Measurements from ENCODE around the gene ACTN3. TPM values are rescaled to one million over a fixed set of nuclear protein-coding genes. Genes with fewer than 3 reads are reported as not detected.
A peak's percentile ranks its signal among the peaks of the same experiment; 100 is the strongest.

ACTN3 gene
- polyA plus RNA-seq, 2 of the 4 experiments (the other 2 are of a cell fraction) = not detected

- no peak for TF ChIP-seq PBX3 (IDR thresholded peaks at IDR 0.05)
- TF ChIP-seq BHLHE40 (IDR thresholded peaks at IDR 0.05; ENCODE audit: low read depth, low read length) = no peak
- TF ChIP-seq TP53 (CRISPR knock-in tag; IDR thresholded peaks at IDR 0.05) = no peak
- TF ChIP-seq HOXA7 (CRISPR knock-in tag; IDR thresholded peaks at IDR 0.05) = no peak
- TF ChIP-seq JUNB (IDR thresholded peaks at IDR 0.05) = no peak
- no peak for TF ChIP-seq CEBPB (IDR thresholded peaks at IDR 0.05)
Measured at GRCh38 chr11:66509131-66509561, 37.6 kb upstream of the ACTN3 start (continued).

GRCh38 chr11:66510271-66510989, 36.3 kb upstream of the ACTN3 start, which contains the start of gene BBS1:
TSS of gene BBS1 (plus strand) at chr11:66510635. CDS start at chr11:66510660, 25 bp downstream.
- POLR2A ChIA-PET = interaction anchor here (0.6 to 2.0 kb wide), 4 partner anchors 30 to 106 kb away, joined by 3 to 20 read pairs (median 5); partner anchors contain the start of genes CCDC87, CCS, DPP3 and RBM14
- no peak for FAIRE-seq
- CTCF ChIA-PET = interaction anchor here (0.9 to 1.7 kb wide), 3 partner anchors 22 to 82 kb away, joined by 3 to 4 read pairs (median 3); partner anchors contain the start of genes CCDC87 and CCS

More at GRCh38 chr11:66510271-66510989, 36.3 kb upstream of the ACTN3 start, which contains the start of gene BBS1:
- Histone ChIP-seq H3K4me2 (peak within 1 kb of the TSS; percentile 86), H3K9me3 (no peaks in the 10 kb centered on the region), H3K27ac (peak within 1 kb of the TSS; percentile 77 to 84), H3K4me3 (peak within 1 kb of the TSS; percentile 75), H3K4me1 (peaks cover 9% of the 10 kb centered on the region; the same call in 2 of the 3 replicates)
- ATAC-seq (peak; percentile 97 to 99), DNase-seq (ENCODE audit: low read depth in 1 of 2, low spot score in 1 of 2) (peak; percentile 82 to 93)
- 4% methylated on average over 21 of the region's 31 CpGs for WGBS (ENCODE audit: missing lambda C conversion rate)
- TF ChIP-seq BCL3 (IDR thresholded peaks at IDR 0.05) (0 out of 3 replicates have a peak, but pooled peaks have one; percentile 26), PHF8 (IDR thresholded peaks at IDR 0.05; ENCODE audit: borderline replicate concordance, low read depth) (peak; percentile 72; the same call in 1 of the 2 replicates), ELK1 (IDR thresholded peaks at IDR 0.05; ENCODE audit: low read depth, low read length) (no peak), MAX (IDR thresholded peaks at IDR 0.05) (peak; percentile 74), EHMT2 (IDR thresholded peaks at IDR 0.05; ENCODE audit: low read depth) (no peak), NFE2L2 (conservative IDR thresholded peaks at IDR 0.05; ENCODE audit: low read length) (no peak), GATA3 (IDR thresholded peaks at IDR 0.05; ENCODE audit: borderline replicate concordance) (peak; percentile 37; the same call in 1 of the 2 replicates), HOXB13 (CRISPR knock-in tag; IDR thresholded peaks at IDR 0.05; ENCODE audit: low read depth) (no peak), MAZ (IDR thresholded peaks at IDR 0.05; ENCODE audit: borderline replicate concordance, low read depth, low read length) (0 out of 2 replicates have a peak, but pooled peaks have one; percentile 34), KDM1A (IDR thresholded peaks at IDR 0.05; ENCODE audit: low read depth) (no peak), FOSB (CRISPR knock-in tag; IDR thresholded peaks at IDR 0.05) (no peak), JUNB (IDR thresholded peaks at IDR 0.05) (no peak), JUN (IDR thresholded peaks at IDR 0.05) (peak; percentile 65 to 82; a peak in 4 of 5 replicates), KDM5A (IDR thresholded peaks at IDR 0.05) (peak; percentile 98), POLR2A (IDR thresholded peaks at IDR 0.05; ENCODE audit: low read length) (peak; percentile 70), ZNF302 (CRISPR knock-in tag; IDR thresholded peaks at IDR 0.05) (no peak), SREBF2 (IDR thresholded peaks at IDR 0.05) (no peak), TFCP2L1 (CRISPR knock-in tag; IDR thresholded peaks at IDR 0.05) (no peak), ZC3H11A (IDR thresholded peaks at IDR 0.05) (peak; percentile 20; the same call in 1 of the 2 replicates), PBX3 (IDR thresholded peaks at IDR 0.05) (peak; percentile 57), ESRRA (IDR thresholded peaks at IDR 0.05; ENCODE audit: borderline replicate concordance, low read length) (no peak), CEBPB (IDR thresholded peaks at IDR 0.05) (no peak), MAFK (IDR thresholded peaks at IDR 0.05; ENCODE audit: partially characterized antibody) (no peak)

All from A549 (cell line).